Tibial artery (tissue), 4 donors: ENCODE data around the gene EEA1.

ENCODE experiments used
- DNase-seq, 2 donors: peaks; one replicate each; pipeline ENCODE4 v3.0.0-alpha.2; 2019
- H3K27ac ChIP-seq, 2 donors: fragments of 200-600 bp; sonication (generic) in 1 of 2; 1 replicate in 1 of 2; 2 replicates in 1 of 2; pipeline ENCODE4 v1.5.1; 2018 to 2019; ENCODE audit warnings: mild to moderate bottlenecking in 1 of 2
- H3K27me3 ChIP-seq, 2 donors: fragments of 200-600 bp; sonication (generic) in 1 of 2; one replicate each; pipeline versions ENCODE4 v1.5.1 to v1.6.0; 2016 to 2019
- H3K36me3 ChIP-seq, 3 donors: fragments of 200-600 bp; sonication (generic) in 2 of 3; one replicate each; pipeline ENCODE4 v1.5.1; 2016 to 2019; ENCODE audit warnings: mild to moderate bottlenecking in 2 of 3
- H3K4me1 ChIP-seq, 4 donors: fragments of 200-600 bp; sonication (generic) in 2 of 4; 1 replicate in 3 of 4; 2 replicates in 1 of 4; pipeline ENCODE4 v1.5.1; 2016 to 2019
- H3K4me3 ChIP-seq, 2 donors: fragments of 200-600 bp; sonication (generic) in 1 of 2; 1 replicate in 1 of 2; 2 replicates in 1 of 2; pipeline ENCODE4 v1.5.1; 2018 to 2019; ENCODE audit warnings: mild to moderate bottlenecking in 2 of 2
- H3K9me3 ChIP-seq, 3 donors: fragments of 200-600 bp; sonication (generic) in 1 of 3; one replicate each; pipeline ENCODE4 v1.5.1; 2016 to 2019
- CTCF ChIP-seq, 2 experiments: fragments of 200-600 bp in 1 of 2; fragments of 450-650 bp in 1 of 2; IDR thresholded peaks; one replicate each; pipeline ENCODE4 v1.5.1; 2017 to 2019; ENCODE audit warnings: antibody characterized with exemption in 2 of 2, mild to moderate bottlenecking in 1 of 2, moderate library complexity in 1 of 2
- intact Hi-C: fragments of 100-400 bp; cut with DNase I; formaldehyde crosslinking; loops from one replicate; pipeline ENCODE4 v1.15.0; 2023; ENCODE audit warnings: low total_unique reads

EEA1 gene

DNA sequence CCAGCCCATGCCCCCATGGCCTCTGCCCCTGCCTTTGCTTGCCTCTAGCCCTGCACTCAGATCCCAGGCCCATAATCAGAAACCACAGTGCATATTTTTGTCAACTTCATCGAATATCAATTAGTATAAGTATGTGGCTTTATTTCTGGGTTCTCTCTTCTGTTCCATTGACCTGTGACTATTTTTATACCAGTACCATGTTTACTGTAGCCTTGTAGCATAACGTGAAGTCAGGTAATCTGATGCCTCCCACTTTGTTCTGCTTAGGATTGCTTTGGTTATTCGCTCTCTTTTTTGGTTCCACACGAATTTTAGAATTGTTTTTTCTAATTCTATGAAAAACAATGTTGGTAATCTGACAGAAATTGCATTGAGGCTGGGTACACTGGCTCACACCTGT lies 14.9 kb downstream of the EEA1 start:
- no peak for TF ChIP-seq CTCF (IDR thresholded peaks at IDR 0.05)
- Histone ChIP-seq H3K4me1 (peaks cover 0 to 10% (median 0%) of the 10 kb centered on the region in 4 donors), H3K9me3 (no peaks in the 10 kb centered on the region), H3K36me3 (no peaks in the 10 kb centered on the region), H3K4me3 (no peak overlapping the region), H3K27ac (no peak overlapping the region), H3K27me3 (no peaks in the 10 kb centered on the region)
- intact Hi-C loops, result no loop called here
- DNase-seq, result no peak

- Histone ChIP-seq H3K4me3 (no peak overlapping the region), H3K27ac (no peak overlapping the region), H3K36me3 (no peaks in the 10 kb centered on the region), H3K4me1 (peaks cover 0 to 10% (median 0%) of the 10 kb centered on the region in 4 donors), H3K27me3 (no peaks in the 10 kb centered on the region), H3K9me3 (no peaks in the 10 kb centered on the region)
- DNase-seq, result no peak
- no peak for TF ChIP-seq CTCF (IDR thresholded peaks at IDR 0.05)
- intact Hi-C loops, result no loop called here
Measured at GRCh38 chr12:92912672-92913071, 16.4 kb downstream of the EEA1 start.

GRCh38 chr12:92912052-92912451 lies 17.0 kb downstream of the EEA1 start:
- intact Hi-C loops, result no loop called here
- peaks cover 0 to 10% (median 0%) of the 10 kb centered on the region in 4 donors for H3K4me1 ChIP-seq
- DNase-seq, result no peak
- H3K4me3 ChIP-seq, result no peak overlapping the region
- H3K36me3 ChIP-seq, result no peaks in the 10 kb centered on the region
- no peak for TF ChIP-seq CTCF (IDR thresholded peaks at IDR 0.05)
- H3K27ac ChIP-seq, result no peak overlapping the region
- no peaks in the 10 kb centered on the region for H3K9me3 ChIP-seq
- no peaks in the 10 kb centered on the region for H3K27me3 ChIP-seq

DNA sequence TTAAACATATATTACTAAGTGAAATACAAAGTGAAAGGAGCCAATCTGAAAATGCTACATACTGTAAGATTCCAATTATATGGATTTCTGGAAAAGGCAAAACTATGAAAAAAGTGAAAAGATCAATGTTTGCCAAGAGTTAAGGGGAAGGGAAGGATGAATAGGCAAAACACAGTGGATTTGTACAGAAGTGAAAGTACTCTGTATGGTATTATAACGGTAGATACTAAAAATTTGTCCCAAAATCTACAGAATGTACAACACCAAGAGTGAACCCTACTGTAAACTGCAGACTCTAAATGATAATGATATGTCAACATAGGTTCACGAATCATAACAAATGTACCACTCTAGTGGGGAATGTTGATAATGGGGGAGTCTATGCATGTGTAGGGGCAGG lies 17.8 kb downstream of the EEA1 start:
- H3K36me3 ChIP-seq, result no peaks in the 10 kb centered on the region
- H3K27me3 ChIP-seq, result no peaks in the 10 kb centered on the region
- no peak for TF ChIP-seq CTCF (IDR thresholded peaks at IDR 0.05)
- no peak for DNase-seq
- intact Hi-C loops, result no loop called here
- H3K9me3 ChIP-seq, result no peaks in the 10 kb centered on the region
- peaks cover 0 to 16% (median 2%) of the 10 kb centered on the region in 4 donors for H3K4me1 ChIP-seq
- no peak overlapping the region for H3K27ac ChIP-seq
- H3K4me3 ChIP-seq, result no peak overlapping the region

DNA sequence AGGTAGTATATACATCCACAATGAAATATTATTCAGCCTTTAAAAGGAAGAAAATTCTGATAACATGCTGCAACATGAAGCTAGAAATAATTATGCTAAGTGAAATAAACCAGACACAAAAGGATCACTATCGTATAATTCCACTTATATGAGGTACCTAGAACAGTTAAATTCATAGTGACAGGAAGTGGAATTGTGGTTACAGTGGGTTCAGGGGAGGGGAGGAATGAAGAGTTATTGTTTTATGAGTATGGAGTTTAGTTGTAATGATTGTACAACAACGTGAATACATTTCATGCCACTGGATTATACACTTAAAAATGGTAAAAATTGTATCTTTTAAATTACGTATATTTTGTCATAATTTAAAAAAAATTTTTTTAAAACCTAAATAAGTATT lies 21.0 kb downstream of the EEA1 start:
- no peak for TF ChIP-seq CTCF (IDR thresholded peaks at IDR 0.05)
- Histone ChIP-seq H3K36me3 (no peaks in the 10 kb centered on the region), H3K4me1 (peaks cover 0 to 12% (median 2%) of the 10 kb centered on the region in 4 donors), H3K27ac (no peak overlapping the region), H3K4me3 (no peak overlapping the region), H3K9me3 (no peaks in the 10 kb centered on the region), H3K27me3 (no peaks in the 10 kb centered on the region)
- intact Hi-C loops, result no loop called here
- DNase-seq, result no peak
